Hippocampal formation (tissue), 2 donors: ENCODE measurements around the gene BNC2.
"Not testable (repeated sequence)": the region's sequence is repeated elsewhere in the genome, so short reads cannot be mapped to it uniquely, and the experiment has no call there.

Experiments used
- DNase-seq, 2 donors: peaks; one replicate each; lab custom pipeline; 2025; lab: John Stamatoyannopoulos, UW

The BNC2 gene

DNA sequence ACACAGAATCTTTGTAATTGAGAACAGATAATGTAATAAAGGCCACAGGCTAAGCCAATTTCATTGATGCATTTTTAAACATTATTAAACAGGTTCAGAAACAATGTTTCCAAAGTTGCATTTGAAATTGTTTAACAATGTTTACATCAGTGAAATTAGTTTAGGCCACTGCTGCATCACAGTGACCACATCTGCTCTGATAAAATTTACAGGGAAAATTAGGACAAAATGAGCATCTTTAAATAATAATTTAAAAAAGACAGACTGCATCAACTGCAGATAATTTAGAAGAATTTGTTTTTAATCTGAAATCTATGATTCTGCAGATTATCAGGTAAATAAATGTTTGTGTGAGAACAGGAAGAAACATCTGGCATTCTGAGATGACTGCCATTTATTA, 420.4 kb downstream of the BNC2 start:
- DNase-seq, result no peak

DNA sequence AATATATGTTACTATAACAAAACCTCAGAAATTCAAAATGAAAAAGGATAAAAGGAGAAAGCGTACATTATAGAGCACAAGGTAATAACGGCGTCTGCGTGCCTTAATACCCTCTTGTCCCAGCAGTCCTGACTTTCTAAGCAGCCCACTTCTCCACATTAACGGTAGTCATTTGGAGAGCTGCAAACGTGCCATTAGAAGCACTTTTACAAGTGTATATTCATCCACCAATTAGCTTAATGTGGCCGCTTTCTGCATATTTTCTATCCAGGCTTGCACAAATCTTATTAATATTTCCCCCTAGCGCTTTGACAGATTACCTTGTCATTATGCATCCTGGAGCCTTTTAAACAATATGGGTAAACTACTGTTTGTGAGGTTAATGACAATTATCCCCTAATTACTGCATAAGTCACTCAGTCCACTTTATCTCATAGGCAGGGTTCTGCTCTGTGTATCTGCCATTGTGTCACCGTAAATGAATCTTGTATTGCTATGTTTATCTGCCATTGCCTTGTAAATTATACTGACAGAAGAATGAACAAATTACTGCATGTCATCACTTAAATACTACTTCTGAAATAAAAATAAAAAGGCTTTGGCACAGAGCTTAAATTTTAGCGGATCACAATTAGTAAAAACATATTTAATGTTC, 421.3 kb downstream of the BNC2 start:
- no peak for DNase-seq

DNA sequence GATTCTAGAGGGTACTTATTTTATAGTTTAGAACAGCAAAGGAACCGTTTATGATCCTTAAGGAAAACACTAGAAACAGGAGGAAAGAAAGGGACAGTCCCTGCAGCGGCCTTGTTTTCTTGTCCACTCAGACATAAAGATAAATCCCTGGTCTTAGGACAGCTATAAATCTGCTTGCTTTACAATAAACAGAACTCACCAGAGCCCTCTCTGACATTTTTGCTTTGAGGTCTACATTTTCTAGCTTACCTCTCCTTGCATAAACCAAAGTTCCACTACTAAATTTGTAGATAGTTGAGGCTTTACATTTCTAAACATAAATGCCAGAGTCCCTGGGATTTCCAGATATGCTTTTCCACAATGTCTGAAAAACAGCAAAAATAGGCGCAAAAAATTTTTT, 422.5 kb downstream of the BNC2 start:
- no peak for DNase-seq

DNA sequence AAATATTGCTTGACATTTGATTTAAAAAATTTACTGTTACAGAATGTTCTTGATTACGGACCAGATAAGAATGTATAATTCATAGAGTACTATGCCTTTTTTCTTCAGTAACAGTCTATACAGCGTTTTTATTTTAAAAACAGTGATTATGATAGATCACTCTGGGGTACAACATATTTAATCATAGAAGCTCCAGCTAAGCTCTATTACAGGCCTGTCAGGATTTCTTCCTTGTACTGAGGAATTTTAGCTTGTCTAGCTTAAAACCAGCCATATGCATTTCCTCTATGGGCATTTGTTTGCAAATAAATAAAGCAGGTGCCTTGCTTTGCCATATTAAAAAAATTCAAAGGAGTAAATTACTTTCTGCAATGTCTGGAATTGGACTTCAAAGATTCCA, 423.8 kb downstream of the BNC2 start:
- DNase-seq, result no peak

DNA sequence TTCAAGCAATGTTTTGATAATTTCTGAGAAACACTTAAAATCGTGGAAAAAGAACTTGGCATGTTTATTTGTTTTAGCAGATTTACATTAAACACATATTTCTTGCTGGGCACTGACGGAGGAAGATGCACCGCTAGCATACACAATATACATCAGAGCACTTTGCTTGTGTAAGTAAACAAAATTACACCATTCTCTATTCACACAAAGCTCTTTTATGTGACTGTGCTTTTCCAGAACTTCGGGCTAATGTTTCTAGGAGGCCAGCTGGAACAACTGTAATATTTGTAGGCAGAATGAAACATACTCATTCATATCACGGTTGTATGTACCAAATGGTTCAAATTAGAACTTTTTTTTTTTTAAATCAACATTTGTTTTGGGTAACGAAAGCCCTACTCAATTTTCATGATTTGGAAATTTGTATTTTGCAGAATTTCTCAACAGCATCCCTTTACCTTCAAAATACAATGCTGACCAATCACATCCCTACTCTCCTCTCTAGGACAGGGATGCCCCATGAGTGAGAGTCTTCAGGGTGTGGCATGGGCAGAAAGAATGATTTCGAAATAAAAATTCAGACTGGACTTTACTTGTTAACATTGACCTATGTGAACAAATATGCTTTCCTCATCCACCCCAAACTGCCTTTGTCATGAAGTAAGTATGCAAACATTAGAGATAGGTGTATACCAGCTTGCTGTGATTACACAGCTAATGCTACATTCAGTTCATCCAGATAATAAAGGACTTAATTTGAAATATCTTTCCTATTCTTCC, 425.1 kb downstream of the BNC2 start:
- DNase-seq, result no peak

DNA sequence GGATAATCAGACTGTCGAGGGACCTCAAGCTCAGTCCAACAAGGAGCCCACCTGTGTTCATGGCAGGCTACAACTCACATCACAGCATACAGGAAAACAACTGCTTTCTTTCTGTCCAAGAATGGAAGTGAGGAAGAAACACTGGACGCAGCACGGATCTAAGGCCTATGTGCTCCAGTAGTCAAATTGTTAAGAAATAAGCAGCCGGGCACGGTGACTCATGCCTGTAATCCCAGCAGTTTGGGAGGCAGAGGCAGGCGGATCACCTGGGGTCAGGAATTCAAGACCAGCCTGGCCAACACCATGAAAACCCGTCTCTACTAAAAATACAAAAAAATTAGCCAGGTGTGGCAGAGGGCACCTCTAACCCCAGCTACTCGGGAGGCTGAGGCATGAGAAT, 427.8 kb downstream of the BNC2 start:
- no peak for DNase-seq

DNA sequence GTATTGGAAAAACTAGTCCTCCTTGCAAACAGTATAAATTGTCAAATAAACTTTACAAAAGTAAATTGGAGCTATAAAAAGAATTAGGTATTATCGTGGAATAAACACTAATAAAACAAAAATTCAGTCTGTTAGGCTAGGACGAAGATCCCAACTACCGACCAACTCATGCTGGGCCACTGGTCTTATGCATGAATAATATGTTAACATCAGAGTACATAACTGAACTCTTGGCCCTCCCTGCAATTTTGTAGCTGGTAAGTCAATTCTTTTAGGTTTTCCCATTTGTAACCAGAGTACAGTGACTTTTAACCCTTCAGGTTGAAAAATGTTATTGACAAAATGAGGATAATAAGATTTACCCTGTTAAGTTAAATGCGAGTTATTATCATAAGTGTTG, 428.7 kb downstream of the BNC2 start:
- DNase-seq, result no peak

DNA sequence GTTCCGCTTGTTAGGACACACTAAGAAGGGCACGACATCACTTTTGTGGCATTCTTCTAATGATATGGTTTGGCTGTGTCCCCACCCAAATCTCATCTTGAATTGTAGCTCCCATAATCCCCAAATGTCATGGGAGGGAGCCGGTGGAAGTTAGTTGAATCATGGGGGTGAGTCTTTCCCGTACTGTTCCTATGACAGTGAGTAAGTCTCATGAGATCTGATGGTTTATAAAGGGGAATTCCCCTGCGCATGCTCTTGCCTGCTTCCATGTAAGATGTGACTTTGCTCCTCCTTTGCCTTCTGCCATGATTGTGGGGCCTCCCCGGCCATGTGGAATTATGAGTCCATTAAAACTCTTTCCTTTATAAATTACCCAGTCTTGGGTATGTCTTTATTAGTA, 431.6 kb downstream of the BNC2 start:
- DNase-seq, result not testable (repeated sequence)

DNA sequence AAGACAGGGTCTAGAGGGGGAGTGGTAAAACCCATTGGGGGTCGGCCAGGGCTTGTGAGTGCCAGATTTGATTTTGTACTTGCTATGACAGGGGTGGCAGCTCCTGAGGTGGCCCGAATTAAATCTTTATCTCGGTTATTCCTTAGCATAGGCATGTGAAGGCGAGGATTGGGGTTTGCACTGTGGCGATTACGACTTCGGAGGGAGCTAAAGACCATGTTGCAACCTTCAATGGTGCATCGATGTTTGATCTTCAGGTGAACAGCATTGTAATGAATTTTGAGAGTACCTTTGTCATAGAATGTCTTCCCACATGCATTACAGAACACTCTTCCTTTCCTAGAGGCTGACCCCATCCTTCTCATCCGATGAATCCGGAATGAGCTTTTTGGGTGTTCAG, 433.9 kb downstream of the BNC2 start:
- no peak for DNase-seq

DNA sequence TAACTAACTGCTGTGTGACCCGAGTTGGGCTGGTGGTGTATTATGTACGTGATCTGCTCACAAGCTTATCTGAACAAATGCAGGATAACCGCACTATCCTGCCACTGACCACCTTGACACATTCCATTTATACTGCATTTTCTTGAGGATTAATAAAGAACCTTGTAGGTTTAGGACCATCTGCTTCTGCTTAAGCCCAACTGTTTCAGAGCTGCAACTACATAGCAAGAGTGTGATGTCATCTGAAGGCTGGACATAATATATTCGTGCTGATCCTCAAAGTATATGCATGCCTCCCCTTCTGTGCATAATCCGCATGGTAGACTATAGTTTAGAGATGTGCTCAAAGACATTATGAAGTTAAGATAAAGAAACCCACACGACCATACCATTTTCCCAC, 435.9 kb downstream of the BNC2 start:
- DNase-seq, result no peak

DNA sequence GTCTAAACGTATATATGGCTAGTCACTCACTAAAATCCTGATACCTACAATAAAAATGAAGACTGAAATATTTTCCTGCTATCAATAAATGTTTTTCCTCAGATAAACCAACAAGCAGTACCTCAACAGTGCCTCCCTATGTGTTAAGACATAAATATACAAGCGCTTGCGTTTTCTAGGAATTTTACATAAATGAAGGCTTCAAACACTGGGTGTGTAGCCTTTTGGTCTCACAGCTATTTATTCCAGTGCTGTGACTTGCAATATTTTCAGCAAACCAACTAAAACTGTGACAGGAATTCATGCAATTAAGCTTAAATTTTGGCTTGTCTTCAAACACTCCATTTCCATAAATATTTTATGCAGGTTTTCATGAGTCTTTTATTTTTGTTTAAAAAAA, 437.0 kb downstream of the BNC2 start:
- no peak for DNase-seq

DNA sequence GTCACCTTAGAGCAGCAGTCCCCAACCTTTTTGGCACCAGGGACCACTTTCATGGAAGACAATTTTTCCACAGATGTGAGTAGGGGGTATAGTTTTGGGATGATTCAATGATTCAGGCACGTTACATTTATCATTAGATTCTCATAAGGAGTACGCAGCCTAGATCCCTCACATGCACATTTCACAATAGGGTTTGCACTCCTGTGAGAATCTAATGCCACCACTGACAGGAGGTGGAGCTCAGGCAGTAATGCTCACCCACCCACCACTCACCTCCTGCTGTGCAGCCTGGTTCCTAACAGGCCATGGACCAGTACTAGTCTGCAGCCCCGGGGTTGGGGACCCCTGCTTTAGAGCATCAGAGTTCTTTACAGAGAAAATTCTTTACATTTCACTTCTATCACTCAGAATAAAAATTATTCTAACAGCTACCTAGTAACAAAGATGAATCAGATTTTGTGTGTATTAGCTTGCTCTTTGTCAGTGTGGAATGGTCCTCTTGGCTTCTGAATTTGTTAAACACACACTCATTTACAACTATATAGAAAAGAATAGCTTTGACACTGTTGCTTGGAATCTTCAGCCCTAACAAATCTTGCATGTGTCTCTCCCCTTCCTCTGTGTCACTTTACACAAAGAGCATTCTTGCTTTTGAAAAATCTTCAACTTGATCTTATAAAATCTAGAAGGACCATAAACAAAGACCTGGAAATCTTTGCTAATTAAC, 438.6 kb downstream of the BNC2 start:
- DNase-seq, result no peak

DNA sequence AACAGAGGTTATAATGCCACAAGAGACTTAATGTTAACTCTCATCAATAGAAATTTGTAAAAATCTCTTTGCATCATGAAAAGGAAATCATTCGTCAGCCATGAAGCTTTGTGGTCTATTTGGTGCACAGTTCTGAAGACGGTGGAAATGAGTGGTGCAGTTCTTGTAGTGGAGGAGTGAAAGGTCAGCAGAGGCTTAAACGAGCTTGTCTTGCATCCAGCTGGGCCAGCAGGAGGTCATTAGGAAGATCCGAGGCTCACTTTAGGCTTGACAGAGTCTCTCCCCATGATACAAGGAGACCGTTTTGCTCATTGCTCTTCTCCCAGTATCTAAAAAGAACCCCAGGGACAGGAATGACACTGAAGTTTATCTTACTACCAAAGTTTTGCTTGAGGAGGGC, 440.8 kb downstream of the BNC2 start:
- DNase-seq, result no peak

DNA sequence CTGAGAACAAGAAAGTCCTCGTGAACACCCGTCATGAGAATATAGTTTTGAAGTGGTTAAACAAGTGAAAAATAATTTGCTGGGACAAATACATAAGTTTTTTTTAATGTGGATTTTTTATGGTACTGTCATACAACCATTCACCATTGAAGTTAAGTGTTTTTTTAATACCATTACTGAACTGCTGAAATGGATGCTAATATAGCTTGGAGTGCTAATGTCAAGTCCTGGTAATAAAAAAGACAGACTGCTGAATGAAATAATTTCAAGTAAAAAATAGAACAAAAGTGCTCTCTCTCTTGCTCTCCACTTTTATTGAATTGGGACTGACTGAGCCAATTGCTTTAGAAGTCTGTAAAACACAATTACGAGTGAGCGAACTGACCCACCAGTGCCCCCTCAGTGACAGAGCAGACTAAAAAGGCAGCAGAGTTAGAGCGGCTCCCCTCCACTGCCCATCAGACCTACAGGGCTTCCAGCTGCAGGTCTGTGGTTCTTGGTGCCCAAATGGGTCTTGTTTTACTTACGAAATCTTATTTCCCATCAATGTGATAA, 442.5 kb downstream of the BNC2 start:
- DNase-seq, result no peak

DNA sequence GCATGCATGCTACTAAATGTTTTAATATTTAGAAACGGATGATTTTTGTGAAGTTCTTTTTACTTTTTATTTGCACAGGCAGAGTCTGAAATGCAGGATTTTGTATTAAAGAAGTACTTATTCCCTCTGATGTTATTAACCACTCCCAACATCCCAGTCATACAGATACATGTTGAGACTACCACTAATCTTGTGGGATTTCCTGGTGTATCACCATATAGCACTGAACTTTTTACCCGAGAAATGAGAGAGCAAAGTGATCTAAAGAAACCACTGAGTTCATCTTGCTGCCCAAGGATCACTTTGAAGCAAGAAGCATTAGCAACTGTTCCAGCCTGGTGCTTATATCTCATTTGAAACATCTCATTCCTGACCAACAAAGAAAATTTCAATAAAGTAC, 443.8 kb downstream of the BNC2 start:
- DNase-seq, result no peak

DNA sequence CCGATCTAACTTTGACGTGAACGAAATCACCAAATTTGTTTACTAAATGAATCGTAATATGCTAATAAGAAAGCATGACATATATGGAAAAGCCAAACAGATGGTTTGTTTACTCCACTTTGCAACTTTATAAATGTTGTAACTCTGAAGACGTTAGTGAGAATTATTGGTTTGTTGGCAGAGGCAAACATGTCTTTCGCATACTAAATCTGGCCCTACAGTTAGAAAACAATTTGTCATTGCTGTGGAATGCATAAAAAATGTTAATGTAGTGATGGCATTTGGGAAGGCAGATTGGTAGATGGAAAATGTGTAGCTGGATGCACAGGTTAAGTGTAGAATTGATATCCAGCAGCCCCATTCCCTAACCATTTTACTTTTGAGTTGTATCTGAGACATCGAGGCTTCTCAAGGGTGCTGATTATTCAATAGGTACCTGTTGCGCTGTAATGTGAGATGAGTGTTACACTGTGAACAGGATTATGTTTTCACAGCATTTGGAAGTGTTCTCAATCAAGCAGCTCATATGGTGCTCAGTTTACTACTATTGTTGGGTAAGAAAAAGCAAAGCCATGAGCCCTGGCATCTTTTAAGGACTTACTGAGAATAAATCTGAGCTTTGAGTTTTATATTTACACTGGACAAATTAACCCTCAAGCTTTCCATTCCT, 444.8 kb downstream of the BNC2 start:
- no peak for DNase-seq

DNA sequence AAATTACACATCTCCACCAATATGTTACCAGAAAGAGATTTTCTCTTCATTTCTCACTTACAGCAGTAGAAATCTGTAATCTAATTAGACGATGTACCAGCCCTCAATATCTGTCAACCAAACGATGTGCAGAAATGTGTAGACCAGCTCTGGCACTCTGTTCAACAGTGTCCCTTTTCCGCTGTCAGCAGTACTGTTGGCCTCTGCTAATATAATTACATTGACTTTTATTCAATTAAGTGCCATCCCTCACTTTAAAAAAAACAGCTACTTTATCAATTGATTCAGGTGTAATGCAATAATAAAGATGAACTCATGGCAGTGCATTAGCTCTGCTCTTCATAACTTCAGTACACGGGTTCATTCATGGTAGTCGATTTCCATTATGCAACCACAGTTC, 448.4 kb downstream of the BNC2 start:
- DNase-seq, result no peak

DNA sequence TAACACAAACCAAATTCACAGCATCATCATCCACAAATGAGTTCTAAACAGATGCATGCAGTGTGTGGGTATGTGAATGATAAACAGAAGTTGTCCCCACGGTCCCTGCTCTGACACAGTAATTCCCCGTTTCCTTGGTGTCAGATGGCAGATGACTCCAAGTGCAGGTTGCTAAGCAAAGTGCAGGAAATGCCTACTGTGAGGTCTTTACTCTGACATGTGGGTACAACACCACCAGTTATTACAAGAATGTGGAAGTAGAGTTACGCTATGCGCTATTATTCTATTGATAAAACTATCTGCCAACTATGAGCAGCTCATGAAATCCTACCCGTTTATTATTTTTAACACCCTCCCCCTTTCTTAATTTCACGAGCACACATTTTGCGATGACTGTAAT, 448.9 kb downstream of the BNC2 start:
- no peak for DNase-seq

DNA sequence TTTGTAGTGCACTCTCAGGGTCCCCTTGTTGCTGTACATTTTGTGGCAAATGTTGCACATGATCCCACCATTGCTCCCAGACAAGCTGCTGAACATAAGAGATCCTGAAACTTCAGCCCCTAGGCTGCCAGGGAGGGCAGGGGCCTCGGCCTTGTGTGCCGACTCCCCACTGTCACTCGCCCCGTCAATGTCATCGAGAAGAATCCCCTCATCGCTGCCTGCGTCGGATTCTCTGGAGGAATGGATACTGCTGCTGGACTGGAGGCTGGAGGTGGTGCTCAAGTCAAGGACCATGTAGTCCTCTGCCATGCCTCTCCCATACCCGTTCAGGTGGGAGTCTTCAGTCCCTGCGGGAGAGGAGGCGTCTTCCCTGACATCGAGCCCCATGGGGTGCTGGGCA, 451.3 kb downstream of the BNC2 start:
- DNase-seq, result no peak

DNA sequence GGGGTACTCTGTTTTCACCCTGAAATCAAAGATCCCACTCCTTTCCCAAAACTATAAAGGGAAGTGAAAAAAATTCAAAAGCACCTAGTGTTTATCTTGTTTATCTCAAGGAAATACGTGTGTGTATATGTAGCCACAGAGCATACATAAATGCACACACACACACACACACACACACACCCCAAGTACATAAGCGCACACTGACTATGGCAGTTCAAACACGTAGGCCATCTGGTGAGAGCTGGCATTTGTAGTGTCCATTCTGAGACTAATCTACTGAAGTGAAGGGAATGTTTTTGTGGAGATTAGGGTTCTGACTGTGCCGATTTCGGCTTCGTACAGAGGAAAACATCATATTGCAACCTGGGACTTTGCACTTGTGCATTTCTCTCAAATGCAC, 451.7 kb downstream of the BNC2 start:
- no peak for DNase-seq

DNA sequence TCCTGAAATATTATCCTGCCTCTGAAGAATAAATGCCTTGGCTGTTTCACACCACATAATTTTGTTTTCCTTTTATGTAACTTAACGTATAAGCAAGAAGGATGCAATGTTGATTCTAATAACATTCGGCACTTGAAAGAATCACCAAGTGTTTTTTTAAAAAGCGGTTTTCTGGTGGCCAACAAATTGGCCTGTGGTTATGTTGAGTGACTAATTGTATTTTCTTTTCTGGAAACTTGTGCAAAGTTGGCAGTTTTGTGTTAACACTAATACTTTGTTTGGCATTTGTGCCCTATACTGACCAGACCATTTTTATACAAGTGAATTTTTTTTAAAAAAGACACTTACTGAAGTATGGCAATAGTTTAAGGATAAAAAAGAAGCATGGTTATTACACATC, 452.7 kb downstream of the BNC2 start:
- DNase-seq, result no peak

DNA sequence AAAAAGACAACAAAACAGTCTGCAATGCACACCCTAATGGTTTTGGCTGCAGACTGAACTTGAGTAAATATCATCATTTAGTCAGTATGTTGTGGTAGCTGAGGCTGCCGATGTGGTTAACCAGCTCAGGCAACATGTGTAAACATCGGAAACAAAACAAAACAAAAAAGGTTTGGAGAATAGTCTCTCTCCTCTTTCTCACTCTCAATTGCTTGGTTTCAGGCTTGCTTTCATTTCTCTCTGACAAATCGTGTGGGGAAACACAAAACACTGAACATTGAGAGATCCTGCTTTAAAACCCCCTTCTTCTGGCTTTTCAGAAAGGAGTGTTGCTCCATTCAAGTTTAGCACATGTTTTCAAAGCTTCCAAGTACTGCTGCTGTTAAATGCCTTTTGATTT, 453.3 kb downstream of the BNC2 start:
- no peak for DNase-seq
